ENCODE results near the gene SYNGR4.

Gene SYNGR4

DNA sequence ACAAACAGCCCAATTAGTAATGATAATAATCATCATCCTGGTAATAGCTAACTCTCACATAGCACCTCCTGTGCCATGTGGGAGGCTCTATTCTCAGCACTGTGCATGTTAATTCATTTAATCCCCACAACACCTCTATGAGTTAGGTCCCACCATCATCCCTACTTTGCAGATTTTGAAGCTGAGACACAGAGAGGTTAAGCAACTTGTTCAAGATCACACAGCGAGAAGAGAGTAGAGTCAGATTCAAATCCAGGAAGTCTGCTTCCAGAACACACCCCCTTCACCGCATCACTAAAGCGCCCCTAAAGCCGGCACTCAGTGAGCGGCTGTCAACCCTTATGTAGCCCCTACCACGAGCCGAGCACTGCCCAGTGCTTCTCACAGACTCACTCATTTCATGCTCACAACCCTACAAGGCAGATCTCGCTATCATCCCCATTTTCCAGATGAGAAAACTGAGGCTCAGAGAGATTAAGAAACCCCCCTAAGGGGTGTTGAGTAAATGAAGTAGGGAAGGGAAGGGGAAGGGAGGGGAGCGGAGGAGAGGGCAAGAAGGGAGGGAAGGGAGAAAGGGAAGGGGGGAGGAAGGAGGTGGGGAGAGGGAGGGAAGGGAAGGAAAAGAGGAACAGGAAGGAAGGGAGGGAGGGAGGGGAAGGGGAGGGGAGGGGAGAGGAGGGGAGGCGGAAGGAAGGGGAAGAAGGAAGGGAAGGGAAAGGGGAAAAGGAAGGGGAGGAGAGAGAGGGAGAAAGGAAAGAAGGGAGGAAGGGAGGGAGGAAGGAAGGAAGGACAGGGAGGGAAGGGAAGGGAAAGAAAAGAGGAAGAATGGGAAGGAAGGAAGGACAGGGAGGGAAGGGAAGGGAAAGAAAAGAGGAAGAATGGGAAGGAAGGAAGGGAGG lies 22.4 kb upstream of the SYNGR4 start:
- no peak for DNase-seq (ENCODE audit: low spot score)

DNA sequence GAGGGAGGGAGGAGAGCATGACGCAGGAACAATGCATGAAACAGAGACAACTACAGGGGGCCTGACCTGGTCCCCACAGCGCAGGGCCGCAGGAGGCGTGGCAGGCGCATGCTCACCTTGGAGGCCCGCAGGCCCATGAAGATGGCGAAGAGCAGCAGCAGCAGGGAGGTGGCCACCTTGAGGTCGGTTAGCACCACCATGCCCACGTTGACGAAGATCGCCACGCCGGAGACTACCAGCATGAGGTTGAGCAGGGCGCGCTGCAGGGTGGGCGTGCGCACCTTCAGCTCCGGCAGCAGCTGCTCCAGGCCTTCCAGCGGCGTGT lies 21.8 kb upstream of the SYNGR4 start:
- no peak for DNase-seq (ENCODE audit: low spot score)

DNA sequence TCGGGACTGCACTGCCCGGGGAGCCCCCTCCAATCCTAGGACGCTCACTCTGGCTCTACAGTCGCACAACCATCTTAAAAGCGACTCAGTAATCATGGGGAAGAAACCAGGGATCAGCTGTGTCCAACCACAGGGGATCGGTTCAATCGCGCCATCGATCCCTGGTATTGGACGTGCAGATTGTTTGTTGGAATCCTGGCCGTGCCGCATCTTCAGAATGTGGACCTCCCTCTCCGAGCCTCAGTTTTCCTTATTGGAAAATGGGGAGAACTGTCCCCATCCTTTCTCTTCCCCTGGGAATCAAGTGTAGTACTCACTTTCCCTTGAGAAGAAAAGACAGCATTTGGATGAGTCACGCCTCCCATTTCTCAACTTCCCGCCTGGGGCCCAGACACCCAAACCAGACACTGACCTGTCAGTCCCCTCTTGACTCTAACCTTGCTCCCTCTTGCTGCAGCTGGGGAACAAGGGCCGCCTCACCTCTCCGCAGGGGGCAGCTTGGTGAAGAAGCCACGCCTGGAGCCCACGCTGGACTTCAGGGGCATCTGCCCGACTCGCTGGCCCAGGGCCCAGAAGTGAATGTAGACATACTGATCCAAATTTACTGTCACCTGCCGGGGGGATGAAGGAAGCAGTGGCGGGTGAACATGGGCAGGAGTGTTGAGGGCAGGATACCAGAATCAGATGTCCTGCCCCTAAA lies 21.2 kb upstream of the SYNGR4 start:
- no peak for DNase-seq (ENCODE audit: low spot score)

DNA sequence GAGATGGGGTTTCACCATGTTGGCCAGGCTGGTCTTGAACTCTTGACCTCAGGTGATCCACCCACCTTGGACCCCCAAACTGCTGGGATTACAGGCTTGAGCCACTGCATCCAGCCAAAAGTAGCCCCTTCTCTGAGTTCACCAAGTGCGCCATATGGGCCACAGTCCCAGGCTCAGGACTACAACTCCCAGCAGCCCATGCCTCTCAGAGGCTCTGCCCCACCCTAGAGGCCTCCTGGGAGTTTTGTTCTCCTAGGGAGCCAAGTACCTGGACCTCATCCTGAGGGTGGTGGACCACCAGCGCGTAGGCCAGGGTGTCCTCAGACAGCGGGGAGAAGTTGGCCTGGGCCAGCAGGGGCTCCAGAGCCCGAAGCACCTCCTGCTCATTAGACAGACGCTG lies 19.3 kb upstream of the SYNGR4 start:
- DNase-seq (ENCODE audit: low spot score), result no peak

DNA sequence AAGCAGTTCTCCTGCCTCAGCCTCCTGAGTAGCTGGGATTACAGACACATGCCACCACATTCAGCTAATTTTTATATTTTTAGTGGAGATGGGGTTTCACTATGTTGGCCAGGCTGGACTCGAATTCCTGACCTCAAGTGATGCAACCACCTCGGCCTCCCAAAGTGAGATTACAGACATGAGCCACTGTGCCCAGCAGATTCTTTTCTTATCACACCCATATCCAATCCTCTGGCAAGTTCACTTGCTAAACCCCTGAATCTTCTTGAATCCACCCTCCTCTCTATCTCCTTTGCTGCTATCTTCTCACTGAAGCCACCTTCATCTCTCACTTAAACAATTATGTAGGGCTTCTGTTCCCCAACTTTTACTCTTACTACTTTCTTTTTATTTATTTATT lies 18.0 kb upstream of the SYNGR4 start:
- no peak for DNase-seq (ENCODE audit: low spot score)

DNA sequence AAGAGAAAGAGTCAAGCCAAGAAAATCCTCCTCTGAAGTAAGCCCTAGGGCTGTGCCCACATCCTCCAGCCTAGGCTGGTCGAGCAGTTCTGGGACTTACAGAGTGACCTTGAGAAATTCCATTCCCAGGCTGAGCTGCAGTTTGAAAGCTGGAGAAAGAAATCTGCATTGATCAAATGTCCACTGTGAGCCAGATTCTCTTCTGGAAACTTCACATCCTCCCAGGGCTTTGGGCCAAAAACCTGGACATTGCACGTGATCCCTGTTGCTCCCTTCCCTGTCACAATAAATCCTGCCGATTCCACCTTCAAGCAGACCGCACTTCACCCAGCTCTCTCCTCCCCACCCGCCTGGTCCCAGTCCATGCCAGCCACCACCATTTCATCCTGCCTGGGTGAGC lies 16.1 kb upstream of the SYNGR4 start:
- no peak for DNase-seq (ENCODE audit: low spot score)

DNA sequence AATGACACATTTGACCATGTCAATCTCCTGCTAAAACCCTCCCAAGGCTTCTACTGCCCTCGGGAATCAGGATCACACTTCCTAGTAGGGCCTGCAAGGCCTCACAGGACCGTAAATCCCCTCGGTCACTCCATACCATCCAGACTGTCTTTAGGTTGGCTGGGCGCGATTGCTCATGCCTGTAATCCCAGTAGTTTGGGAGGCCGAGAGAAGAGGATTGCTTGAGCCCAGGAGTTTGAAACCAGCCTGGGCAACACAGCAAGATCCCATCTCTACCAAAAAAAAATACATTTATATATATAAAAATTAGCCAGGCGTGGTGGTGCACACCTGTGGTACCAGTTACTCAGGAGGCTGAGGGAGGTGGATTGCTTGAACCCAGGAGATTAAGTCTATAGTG lies 15.4 kb upstream of the SYNGR4 start:
- DNase-seq (ENCODE audit: low spot score), result no peak

DNA sequence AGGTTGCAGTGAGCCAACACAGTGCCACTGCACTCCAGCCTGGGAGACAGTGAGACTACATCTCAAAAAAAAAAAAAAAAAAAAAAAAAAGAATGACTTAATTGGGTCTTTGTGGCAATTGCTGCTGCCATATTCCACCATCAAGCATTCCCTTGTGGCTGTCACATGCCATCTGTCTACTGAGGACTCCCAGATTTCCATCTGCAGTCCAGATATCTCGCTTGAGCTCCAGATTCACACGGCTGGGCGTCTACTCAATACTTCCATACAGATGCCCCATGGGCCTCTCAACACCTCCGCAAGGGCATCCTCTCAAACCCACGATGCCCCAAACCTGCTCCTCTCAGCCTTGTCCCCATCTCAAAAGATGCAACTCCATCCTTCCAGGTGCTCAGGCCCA lies 13.3 kb upstream of the SYNGR4 start:
- DNase-seq (ENCODE audit: low spot score), result no peak

DNA sequence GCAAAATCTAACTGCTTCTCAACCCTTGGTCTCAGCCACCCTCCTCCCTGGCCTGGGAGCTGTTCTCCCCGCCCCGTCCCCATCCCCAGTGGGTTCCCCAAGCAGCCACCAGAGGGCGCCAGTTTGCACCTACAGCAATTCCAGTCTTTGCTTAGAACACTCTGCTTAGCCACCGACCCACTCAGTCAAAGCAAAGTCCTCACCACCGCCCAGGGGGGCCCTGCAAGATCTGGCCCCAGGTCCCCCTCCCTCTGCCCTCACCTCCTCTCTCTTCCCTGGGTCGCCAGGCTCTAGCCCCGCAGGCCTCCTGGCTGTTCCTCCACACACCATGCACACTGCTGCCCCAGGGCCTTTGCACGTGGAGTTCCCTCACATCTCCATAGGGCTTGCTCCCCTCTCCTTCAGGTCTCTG lies 12.8 kb upstream of the SYNGR4 start:
- DNase-seq (ENCODE audit: low spot score), result no peak

DNA sequence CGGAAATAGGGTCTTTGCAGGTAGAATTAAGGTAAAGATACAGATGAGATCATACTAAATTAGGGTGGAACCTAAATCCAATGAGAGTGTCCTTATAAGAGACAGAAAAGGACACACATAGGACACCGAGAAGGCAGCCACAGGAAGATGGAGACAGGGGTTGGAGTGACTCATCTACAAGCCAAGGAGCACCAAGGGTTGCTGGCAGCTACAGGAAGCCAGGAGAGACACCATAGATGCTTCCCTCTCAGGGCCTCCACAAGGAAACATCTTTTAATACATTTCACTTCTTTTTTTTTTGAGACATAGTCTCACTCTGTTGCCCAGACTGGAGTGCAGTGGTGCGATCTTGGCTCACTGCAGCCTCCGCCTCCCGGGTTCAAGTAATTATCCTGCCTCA lies 10.5 kb upstream of the SYNGR4 start:
- DNase-seq (ENCODE audit: low spot score), result no peak

DNA sequence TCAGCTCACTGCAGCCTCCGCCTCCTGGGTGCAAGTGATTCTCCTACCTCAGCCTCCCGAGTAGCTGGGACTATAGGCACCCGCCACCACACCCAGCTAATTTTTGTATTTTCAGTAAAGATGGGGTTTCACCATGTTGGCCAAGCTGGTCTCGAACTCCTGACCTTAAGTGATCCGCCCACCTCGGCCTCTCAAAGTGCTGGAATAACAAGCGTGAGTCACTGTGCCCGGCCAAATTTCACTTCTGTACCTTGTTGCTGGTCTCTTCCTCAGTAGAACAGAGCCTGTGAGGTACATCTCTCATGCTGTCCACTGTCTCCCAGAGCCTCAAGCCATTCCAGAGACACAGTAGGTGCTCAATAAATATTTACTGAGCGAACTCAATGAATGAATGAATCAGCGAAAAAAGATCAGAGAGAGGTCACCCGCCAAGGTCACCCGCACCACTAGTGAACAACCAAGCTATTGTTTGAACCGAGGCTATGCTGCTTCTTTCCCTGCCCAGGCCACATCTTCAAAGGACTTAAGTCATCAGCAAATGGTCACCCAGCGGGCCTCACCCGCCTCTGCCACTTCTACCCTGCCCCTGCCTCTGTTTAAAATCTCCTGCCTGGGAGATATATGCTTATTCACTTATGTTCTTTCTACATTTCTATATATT lies 9.7 kb upstream of the SYNGR4 start:
- DNase-seq (ENCODE audit: low spot score), result no peak

DNA sequence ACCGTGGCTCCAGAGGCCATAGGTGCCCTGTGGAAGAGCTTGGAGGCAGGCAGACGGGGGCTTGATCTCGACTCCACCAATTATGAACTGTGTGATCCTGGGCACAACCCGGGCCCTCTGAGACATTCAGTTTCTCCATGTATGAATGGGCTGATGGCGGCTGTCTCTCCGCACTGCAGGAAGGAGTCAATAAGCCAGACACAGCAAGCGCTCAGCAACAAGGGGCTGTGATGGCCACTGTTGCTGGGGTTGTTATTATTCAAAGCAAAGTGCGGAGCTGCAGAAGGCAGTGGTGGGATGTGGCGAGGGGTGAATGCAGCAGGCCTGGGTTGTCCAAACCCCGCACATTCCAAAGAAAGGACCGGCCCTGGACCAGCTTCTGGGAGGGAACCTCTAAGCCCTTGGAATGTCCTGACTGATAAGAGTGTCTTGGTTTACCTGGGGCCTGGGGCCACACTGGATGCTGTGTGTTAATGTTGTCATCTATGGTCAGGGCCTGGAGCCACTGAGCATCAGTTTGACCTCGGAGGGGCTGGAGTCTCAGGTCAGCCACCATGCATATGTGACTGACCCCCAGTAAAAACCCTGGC lies 8.7 kb upstream of the SYNGR4 start:
- DNase-seq (ENCODE audit: low spot score), result no peak

DNA sequence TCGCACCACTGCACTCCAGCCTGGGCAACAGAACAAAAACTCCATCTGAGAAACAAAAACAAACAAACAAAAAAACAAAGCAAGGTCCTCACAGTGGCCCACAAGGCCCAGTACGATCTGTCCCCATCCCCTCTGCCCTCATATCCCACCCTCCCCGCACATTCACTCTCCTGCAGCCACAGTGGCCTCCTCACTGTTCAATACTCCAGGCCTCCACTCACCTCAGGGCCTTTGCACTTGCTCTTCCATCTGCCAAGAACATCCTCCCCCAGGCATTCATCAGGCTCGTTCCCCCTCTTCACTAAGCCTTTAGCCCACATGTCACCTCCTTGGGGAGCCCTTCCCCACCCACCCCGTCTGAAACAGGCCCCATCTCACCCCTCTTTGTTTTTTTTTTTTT lies 5.0 kb upstream of the SYNGR4 start:
- DNase-seq (ENCODE audit: low spot score), result no peak

DNA sequence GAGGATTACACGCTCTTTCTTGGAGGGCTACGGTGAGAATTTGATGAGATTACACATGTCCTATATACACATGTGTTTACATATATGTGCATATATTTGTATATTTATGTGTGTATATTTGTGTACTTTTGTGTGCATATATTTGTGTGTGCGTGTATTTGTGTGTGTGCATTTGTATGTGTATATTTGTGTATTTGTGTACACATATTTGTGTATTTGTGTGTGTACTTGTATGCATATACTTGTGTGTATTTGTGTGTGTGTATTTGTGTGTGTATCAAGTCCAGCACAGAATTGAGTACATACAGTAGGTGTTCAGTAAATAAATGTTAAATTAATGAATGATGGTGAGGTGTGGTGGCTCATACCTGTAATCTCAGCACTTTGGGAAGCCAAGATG lies 2.3 kb upstream of the SYNGR4 start:
- no peak for DNase-seq (ENCODE audit: low spot score)

DNA sequence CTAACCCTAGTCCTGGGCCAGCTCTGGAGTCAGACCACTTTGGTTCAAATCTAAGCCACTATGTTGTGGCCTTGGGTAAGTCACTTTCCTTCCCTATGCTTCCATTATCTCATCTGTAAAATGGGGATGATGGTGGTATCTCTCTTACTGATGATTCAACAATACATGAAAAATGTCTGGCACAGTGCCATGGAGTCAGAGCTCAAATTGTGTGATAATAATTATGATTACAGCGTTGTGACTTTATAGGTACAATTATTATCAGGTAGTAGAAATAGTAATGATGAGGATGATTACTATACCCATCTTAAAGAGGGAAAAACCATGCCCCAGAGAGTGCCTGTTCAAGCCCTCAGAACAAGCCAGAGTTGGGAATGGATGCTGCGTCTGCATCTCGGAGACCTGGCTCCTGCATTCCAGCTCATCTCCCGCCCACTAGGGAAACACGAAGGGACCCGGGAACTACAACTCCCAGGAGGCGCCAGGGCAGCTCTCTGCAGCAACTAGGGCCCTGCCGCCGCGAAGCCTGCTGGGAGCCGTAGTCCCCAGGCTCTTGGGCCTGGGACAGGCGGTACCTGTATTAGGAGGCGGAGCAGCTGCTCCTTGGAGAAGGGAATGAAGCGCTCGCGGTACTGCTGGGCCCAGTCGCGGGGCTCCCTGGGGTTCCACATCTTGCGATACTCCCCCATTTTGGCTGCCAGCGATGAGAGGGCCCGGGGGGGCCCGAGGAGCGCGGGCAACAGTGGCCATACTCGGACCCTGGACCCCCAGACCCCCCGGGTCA lies 1.3 kb upstream of the SYNGR4 start:
- DNase-seq (ENCODE audit: low spot score), result peak; percentile 92

DNA sequence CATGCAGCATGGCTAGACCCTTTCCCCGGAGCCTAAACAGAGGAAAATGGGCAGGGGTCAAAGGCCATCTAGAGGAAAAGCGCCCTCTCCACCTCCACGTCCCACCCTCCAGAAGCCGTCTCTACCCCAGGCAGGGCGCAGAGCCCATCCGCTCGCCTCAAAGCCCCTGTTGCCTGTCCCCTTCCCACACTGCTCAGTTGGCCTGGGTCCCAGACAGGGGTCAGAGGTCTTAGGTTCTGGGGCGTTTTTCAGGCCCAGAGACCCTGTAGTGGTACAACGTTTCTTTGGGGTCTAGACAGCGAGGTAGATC lies 712 bp upstream of the SYNGR4 start:
- no peak for DNase-seq (ENCODE audit: low spot score)

DNA sequence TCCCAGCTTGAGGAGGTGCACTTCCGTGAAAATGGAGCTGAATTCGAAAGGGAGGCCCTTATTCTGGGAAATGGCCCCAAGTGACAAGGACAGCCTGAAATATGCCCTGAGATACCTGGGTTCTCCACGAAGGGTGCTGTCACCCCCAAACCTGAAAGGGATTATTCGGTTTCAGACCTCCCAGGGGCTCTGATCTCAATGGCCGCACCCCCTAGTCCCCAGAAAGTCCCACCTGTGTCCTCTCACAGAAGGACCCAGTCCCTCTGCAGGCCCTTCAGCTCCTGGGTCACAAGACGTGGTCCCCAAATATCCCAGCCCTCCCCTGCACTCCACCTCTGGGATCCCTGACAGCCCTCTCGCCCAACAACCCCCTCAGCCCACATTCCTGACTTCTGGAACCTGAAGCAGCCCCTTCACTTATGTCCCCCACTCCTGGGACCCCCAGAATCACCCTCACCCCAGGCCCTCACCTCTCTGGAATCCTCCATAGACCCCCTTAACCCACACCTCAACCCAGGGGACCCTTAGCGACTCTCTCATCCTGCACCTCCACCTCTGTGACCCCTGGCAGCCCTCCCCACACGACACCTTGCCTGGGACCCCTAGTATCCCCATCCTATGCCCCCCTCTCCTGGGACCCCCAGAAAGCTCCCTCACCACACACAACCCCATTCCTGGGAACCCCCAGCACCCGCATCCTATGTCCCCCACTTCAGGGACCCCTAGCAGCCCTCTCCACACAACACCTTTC lies 606 bp downstream of the SYNGR4 start:
- DNase-seq (ENCODE audit: low spot score), result no peak

DNA sequence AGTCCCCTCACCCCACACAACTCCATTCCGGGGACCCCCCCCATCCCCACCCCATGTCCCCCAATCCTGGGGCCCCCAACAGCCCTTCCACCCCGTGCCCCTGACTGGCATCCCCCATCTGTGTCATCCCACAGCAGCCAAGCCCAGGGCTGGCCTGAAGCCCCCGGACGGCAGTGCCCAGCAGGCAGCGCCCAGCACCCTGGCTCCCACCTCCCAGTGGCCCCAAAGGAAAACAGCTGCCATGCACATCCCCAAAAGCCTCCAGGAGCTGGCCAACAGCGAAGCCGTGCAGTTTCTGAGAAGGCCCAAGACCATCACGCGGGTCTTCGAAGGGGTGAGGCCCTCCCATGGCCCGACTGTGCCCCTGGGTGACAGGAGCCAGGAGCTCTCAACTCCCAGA lies 1.4 kb downstream of the SYNGR4 start:
- DNase-seq (ENCODE audit: low spot score), result no peak

DNA sequence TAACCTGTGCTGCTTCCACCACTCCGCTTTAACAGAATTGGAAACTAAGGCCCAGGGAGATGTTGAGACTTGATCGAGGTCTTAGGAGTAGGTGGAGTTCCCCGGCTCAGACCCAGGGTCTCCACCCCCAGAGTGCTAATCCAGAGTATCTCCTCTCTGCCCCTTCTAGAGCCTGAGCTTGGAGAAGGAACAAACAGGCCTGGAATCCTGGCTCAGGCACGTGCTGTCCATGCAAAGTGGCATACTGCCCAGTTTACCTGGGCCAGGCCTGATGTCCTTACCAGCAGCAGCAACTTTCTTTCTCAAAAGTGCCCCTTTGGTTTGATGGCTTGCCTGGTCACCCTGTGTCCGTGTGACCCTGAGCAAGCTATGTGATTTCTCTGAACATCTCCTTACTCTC lies 3.7 kb downstream of the SYNGR4 start:
- no peak for DNase-seq (ENCODE audit: low spot score)

DNA sequence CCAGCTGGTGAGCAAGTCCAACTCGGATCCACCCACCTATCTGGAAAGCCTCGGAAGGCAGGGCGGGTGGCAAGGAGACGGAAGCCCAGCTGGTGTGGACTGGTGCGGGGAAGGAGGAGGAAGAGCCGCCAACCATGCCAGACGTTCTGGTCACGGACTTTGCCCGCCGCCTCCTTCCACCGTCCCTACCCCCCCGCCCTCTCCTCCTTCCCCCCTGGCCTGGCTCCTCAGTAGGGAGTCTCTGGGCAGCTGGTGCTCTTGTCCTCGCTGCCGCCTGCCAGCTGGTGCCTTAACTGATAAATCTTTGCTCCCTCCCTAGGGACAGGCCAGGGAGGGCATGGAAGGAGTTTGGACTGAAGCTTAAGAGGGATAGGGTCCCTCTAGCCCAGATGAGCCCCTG lies 4.8 kb downstream of the SYNGR4 start:
- no peak for DNase-seq (ENCODE audit: low spot score)

DNA sequence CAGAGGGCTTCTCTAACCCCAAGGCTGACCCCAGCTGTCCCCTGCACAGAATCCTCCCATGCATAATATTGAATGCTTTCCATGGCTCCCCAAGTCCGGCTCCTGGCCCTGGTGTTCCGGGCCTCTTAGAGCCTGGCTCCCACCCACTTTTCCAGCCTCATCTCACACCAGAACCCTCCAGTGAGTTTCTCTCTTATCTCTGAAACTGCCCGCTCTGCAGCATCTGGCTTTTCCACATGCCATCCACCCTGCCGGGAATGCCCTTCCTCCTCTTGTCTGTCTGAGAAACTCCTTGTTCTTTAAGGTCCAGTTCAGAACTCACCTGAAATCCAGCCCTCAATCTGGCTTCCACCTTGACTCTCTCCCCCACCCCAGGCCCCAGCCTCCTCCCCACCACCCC lies 6.8 kb downstream of the SYNGR4 start:
- DNase-seq (ENCODE audit: low spot score), result no peak

DNA sequence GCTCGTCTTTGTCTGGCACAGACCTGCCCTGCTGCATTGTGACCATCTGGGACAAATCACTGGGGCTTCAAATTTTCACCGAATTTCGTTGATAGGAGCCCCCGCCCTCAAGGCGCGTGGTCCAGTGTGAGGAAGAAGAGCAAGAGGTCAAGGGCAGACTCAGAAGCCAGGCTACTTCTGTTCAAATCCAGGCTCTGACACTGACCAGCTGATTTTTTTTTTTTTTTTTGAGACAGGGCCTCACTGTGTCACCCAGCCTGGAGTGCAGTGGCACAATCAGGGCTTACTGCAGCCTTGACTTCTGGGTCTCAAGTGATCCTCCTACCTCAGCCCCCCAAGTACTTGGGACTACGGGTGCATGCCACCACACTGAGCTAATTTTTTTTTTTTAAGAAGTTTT lies 7.2 kb downstream of the SYNGR4 start:
- DNase-seq (ENCODE audit: low spot score), result no peak
